GM06990 (cell line): Measurements from ENCODE around the gene NEK5.
"Not testable (repeated sequence)": the region's sequence is repeated elsewhere in the genome, so short reads cannot be mapped to it uniquely, and the experiment has no call there.

ENCODE experiments used
- DNase-seq: peaks from one replicate; pipeline ENCODE4 v3.0.0-alpha.2; 2011; ENCODE audit not compliant: insufficient read length; ENCODE audit errors: extremely low read depth
- H3K27me3 ChIP-seq: replicated peaks from 2 replicates; pipeline ENCODE4 v1.6.0; 2011; ENCODE audit warnings: low read length; ENCODE audit not compliant: control insufficient read depth, insufficient read depth
- H3K36me3 ChIP-seq: 2 replicates; pipeline ENCODE4 v1.5.1; 2011; ENCODE audit warnings: low read length; ENCODE audit not compliant: control insufficient read depth, insufficient read depth
- H3K4me3 ChIP-seq: replicated peaks from 2 replicates; pipeline ENCODE4 v1.5.1; 2011; ENCODE audit warnings: low read depth, mild to moderate bottlenecking, control low read depth, low read length
- CTCF ChIP-seq: IDR thresholded peaks from 2 replicates; pipeline ENCODE4 v1.5.1; 2011; ENCODE audit warnings: low read length, control low read depth, mild to moderate bottlenecking, inconsistent platforms; ENCODE audit not compliant: insufficient read depth, poor library complexity, severe bottlenecking

NEK5 gene

GRCh38 chr13:52097197-52097596 is 31.7 kb downstream of the NEK5 start:
- no peak for TF ChIP-seq CTCF
- Histone ChIP-seq H3K36me3 (no peaks in the 10 kb centered on the region), H3K27me3 (no peaks in the 10 kb centered on the region; the same call in 1 of the 2 replicates), H3K4me3 (no peak overlapping the region)
- DNase-seq, result no peak

- Histone ChIP-seq H3K4me3 (no peak overlapping the region), H3K27me3 (no peaks in the 10 kb centered on the region; the same call in 1 of the 2 replicates), H3K36me3 (no peaks in the 10 kb centered on the region)
- DNase-seq, result no peak
- no peak for TF ChIP-seq CTCF
Observed at GRCh38 chr13:52096748-52097147, 32.1 kb downstream of the NEK5 start.

- DNase-seq, result no peak
- Histone ChIP-seq H3K27me3 (no peaks in the 10 kb centered on the region; the same call in 1 of the 2 replicates), H3K4me3 (no peak overlapping the region), H3K36me3 (no peaks in the 10 kb centered on the region)
- no peak for TF ChIP-seq CTCF
Observed at GRCh38 chr13:52096062-52096461, 32.8 kb downstream of the NEK5 start.

GRCh38 chr13:52092087-52092486 is 36.8 kb downstream of the NEK5 start:
- H3K4me3 ChIP-seq, result no peak overlapping the region
- no peaks in the 10 kb centered on the region for H3K36me3 ChIP-seq
- no peaks in the 10 kb centered on the region; the same call in 1 of the 2 replicates for H3K27me3 ChIP-seq
- TF ChIP-seq CTCF, result no peak
- DNase-seq, result no peak

- H3K4me3 ChIP-seq, result no peak overlapping the region
- no peak for DNase-seq
- H3K36me3 ChIP-seq, result no peaks in the 10 kb centered on the region
- TF ChIP-seq CTCF, result no peak
- no peaks in the 10 kb centered on the region for H3K27me3 ChIP-seq
Observed at GRCh38 chr13:52091473-52091872, 37.4 kb downstream of the NEK5 start.

GRCh38 chr13:52085421-52085820 is 43.5 kb downstream of the NEK5 start:
- Histone ChIP-seq H3K27me3 (no peaks in the 10 kb centered on the region), H3K36me3 (no peaks in the 10 kb centered on the region), H3K4me3 (no peak overlapping the region)
- no peak for TF ChIP-seq CTCF
- no peak for DNase-seq

DNA sequence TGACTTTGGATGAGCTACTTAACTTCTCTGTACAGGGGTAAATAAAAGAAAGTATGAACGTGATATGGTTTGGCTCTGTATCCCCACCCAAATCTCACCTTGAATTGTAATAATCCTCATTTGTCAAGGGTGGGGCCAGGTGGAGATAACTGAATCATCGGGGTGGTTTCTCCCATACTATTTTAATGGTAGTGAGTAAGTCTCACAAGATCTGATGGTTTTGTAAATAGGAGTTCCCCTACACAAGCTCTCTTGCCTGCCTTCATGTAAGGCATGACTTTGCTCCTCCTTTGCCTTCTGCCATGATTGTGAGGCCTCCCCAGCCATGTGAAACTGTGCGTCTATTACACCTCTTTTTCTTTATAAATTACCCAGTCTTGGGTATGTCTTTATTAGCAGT is 43.9 kb downstream of the NEK5 start:
- not testable (repeated sequence) for DNase-seq, H3K36me3 ChIP-seq, H3K27me3 ChIP-seq, H3K4me3 ChIP-seq
